GM19372 (cell line): ENCODE results near the gene SMYD4.
"Not testable (repeated sequence)": the region's sequence is repeated elsewhere in the genome, so short reads cannot be mapped to it uniquely, and the experiment has no call there.

Experiments used
- ATAC-seq: cut with Tn5 transposase; IDR thresholded peaks from one replicate; pipeline ENCODE4 v1.9.1; 2021; ENCODE audit warnings: mild to moderate bottlenecking, low read depth, moderate library complexity; ENCODE audit not compliant: unreplicated experiment

Gene SMYD4

DNA sequence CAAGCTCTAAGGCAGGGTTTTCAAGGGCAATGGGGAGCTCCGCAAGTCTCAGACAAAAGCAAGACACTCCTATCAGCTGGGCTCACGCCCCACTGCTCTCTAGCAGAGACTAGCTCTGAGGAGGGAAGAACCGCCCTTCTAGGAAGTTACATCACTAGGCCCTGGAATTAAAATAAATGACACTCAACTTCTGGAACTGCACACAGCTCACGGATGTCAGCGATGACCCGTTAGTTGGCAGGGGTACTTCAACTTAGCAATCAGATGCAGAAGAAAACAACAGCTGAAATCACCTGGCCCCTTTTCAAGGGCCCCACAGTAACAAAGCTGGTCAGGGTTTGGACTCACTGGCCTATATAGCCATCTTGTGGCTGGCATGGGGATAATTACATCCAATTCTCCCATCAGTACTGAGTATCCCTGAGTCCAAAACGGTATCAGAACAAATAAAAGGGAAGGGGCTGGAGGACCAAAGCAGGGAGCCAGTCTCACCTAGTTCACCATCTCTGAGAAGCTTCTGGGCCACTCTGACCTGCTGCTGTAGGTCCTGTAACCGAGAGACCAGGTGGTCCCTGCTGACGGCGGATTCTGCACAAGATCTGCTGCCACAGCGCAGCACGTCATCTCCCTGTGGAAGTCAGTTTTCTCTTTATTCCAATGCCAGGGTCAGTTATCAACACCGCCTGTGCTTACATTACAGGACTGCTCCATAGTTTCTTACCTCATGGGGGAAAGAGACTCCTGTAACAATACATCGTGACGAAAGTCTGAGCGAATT is 45.7 kb downstream of the SMYD4 start:
- ATAC-seq = no peak

DNA sequence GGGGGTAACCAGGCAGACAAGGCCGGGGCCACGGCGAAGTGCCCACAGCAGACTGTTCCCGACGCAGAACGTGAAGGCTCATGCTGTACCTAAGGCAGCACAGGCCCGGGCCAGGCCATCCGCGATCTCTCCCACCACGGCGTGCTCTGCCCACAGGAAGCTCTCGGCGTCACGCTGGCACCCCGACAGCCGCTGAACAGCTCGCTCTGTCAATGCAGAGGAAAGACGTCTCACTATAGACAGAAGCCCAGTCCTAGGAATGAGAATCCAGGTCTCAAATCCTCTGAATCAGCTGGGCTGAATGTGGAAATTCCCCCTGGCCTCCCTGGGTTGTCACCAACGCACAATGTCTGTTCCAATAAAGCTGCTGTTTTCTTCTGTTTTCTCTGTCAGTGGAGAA is 46.4 kb downstream of the SMYD4 start:
- no peak for ATAC-seq

DNA sequence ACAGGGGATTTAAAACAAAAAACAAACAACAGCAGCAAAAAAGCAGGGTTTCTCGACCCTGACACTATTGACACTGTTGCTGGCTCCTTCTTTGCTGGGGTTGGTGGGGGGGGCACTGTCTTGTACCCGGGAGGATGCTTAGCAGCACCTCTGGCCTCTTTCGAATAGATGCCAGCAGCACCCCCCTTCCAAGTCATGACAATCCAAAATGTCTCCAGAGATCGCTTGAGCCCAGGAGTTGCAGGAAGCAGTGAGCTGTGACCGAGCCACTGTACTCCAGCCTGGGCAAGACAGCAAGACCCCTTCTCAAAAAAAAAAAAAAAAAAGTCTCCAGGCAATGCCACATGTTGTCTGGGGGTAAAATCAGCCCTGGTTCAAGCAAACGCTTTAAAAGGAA is 47.5 kb downstream of the SMYD4 start:
- ATAC-seq = no peak

DNA sequence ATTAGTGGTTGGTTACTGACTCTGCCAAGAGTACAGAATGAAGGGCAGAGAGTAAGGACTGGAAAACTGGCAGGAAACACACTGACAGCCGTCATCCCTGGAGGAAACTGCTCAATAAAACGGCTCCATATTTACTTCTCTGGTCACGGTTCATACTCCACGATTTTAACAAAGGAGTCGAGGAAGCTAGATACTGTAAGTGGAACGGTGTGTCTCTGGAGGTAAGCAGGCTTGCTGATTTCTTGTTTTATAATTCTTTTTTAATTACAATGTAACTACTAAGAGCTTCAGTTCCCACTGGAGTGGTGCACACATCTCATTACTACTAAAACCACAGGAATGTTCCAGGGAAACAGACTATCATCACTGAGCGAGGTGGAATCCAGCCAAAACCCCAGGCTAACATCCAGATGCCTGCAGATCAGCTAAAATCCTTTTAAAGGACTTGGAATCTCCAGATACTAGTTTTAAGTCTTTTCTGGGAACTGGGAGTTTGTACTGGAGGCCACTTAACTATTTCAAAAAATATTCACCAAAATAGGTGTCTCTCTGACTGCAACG is 50.1 kb downstream of the SMYD4 start:
- no peak for ATAC-seq

DNA sequence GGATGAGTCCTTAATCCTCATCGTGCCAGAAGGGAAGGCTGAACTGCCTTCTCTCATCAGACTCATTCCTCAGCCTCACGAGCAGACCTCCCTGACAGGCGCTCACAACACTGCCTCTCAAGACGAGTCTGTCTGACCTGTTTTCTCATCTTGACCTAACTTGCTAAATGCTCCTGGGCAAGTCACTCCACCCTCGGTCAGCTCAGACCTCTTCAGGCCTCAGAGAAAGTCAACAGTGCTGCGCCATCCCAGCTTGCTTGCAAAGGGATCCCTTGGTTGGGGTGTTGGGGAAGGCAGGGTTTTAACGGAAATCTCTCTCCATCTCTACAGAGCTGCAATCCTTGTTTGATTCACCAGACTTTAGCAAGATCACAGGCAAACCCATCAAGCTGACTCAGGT is 52.8 kb downstream of the SMYD4 start:
- no peak for ATAC-seq

DNA sequence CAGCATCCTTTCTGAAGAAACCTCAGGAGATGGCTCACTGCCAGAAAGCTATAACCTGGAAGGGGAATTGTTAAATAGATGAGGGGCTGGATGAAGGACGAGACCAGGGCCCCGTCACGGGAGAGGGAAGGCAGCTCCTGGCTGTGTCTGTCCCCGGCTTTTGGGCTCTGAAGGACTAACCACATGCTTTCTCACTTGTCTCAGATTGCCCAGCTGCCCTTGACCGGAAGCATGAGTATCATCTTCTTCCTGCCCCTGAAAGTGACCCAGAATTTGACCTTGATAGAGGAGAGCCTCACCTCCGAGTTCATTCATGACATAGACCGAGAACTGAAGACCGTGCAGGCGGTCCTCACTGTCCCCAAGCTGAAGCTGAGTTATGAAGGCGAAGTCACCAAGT is 53.4 kb downstream of the SMYD4 start:
- ATAC-seq = no peak

DNA sequence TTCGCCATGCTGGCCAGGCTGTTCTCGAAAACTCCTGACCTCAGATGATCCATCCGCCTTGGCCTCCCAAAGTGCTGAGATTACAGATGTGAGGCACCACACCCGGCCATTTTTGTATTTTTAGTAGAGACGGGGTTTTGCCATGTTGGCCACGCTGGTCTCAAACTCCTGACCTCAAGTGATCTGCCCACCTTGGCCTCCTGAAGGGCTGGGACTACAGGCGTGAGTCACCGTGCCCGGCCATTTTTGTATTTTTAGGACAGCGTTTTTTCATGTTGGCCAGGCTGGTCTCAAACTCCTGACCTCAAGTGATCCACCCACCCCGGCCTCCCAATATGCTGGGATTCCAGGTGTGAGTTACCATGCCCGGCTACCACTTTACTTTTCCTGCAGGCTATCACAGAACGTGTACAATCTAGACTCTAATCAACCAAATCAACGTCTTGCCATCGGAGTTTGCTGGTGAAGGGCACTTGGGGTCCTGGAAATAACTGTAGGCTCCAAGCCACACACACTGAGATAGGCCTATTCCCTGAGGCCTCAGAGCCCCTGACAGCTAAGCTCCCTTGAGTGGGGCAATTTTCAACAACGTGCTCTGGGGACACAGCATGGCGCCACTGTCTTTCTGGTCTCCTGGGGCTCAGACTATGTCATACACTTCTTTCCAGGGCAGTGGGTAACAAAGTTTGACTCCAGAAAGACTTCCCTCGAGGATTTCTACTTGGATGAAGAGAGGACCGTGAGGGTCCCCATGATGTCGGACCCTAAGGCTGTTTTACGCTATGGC is 55.1 kb downstream of the SMYD4 start:
- no peak for ATAC-seq

DNA sequence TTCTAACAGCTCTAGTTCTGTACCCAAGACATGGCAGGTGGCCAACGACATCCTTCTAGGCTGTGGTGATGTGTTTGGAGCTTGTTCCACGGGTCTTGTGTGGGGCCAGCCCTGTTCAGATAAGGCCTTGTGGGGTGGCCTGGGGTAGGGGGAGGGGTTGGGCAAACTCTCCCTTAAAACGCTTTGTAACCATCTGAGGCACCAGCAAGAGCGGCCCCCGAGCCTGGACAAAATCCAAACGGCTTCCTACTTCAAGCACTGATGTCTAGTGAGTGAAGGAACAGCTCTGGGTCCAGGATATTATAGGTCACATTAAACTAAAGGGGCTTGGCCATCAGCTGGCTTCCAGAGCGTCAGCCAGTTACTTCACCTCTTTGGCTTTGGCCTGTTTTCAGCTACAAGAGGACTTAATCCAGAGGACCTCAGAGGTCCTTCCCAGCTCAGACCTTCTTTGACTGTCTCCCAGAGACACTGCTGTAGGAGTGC is 56.0 kb downstream of the SMYD4 start:
- ATAC-seq = no peak

DNA sequence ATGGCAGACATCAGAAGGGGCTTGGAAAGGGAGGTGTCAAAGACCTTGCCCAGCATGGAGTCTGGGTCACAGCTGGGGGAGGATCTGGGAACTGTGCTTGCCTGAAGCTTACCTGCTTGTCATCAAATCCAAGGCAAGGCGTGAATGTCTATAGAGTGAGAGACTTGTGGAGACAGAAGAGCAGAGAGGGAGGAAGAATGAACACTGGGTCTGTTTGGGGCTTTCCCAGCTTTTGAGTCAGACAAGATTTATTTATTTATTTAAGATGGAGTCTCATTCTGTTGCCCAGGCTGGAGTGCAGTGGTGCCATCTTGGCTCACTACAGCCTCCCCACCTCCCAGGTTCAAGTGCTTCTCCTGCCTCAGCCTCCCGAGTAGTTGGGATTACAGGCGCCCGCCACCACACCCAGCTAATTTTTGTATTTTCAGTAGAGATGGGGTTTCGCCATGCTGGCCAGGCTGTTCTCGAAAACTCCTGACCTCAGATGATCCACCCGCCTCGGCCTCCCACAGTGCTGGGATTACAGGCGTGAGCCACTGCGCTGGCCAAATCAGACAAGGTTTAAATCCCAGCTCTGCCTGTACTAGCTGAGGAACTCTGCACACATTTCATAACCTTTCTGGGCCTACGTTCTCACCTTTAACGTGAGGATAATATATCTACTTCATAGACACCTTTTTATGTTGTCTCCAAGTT is 56.6 kb downstream of the SMYD4 start:
- not testable (repeated sequence) for ATAC-seq

DNA sequence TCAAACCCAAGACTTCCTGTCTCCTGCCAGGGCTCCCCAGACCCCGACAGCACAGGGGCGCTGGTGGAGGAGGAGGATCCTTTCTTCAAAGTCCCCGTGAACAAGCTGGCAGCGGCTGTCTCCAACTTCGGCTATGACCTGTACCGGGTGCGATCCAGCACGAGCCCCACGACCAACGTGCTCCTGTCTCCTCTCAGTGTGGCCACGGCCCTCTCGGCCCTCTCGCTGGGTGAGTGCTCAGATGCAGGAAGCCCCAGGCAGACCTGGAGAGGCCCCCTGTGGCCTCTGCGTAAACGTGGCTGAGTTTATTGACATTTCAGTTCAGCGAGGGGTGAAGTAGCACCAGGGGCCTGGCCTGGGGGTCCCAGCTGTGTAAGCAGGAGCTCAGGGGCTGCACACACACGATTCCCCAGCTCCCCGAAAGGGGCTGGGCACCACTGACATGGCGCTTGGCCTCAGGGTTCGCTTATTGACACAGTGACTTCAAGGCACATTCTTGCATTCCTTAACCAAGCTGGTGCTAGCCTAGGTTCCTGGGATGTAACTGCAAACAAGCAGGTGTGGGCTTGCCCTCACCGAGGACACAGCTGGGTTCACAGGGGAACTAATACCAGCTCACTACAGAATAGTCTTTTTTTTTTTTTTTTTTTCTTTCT is 59.8 kb downstream of the SMYD4 start:
- ATAC-seq = no peak

DNA sequence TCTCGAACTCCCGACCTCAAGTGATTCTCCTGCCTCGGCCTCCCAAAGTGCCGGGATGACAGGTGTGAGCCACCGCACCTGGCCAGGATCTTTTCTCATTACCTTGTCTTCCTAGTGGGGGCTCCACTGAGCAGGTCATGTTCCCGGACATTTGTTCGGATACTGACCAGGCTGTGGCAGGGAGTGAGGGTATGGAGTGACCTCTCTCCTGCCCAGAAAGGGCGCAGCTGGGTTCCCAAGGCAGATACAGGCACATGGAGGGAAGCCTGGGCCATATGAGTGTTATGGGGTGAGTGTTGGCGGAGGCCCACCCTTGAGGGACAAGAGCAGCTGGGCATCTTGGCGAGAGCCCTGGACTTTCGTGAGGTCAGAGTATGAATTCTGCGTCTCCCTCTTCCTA is 62.3 kb downstream of the SMYD4 start:
- ATAC-seq = no peak

DNA sequence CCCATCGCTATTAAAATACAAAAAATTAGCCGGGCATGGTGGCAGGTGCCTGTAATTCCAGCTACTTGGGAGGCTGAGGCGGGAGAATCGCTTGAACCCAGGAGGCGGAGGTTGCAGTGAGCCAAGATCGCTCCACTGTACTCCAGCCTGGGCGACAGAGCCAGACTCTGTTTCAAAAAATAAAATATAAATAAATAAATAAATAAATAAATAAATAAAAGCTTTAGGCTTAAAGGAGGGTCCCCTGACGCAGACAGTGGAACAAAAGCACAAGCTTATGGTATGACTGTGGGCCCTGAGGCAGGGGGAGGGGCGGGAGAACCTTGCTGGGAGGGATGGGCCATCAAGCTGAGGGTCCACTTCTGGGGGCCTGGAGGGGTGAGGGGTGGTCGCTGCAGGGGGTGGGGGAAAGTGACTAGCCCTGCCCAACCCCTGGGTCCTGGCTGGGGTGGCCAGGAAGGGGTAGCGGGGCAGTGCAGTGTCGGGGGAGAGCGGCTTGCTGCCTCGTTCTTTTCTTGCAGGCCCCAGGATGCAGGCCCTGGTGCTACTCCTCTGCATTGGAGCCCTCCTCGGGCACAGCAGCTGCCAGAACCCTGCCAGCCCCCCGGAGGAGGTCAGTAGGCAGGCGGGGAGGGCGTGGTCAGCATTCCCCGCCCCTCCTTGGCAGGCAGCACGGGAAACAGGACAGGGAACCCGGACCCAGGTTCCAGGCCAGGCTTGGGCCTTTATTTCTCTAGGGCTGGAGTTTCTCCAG is 63.1 kb downstream of the SMYD4 start:
- ATAC-seq = no peak

DNA sequence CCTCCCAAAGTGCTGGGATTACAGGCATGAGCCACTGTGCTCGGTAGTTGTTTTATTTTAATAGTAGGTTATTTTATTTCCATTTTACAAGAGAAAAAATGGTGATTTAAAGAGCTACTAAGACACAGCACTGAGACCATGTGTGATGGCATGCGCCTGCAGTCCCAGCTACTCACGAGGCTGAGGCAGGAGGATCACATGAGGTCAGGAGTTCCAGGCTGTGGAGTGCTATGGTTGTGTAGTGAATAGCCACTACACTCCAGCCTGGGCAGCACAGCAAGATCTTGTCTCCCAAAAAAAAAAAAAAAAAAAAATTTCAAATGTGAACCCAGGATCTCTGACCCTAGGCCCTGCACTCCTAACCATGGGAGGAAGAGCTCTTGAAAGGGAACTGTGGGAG is 64.1 kb downstream of the SMYD4 start:
- no peak for ATAC-seq

DNA sequence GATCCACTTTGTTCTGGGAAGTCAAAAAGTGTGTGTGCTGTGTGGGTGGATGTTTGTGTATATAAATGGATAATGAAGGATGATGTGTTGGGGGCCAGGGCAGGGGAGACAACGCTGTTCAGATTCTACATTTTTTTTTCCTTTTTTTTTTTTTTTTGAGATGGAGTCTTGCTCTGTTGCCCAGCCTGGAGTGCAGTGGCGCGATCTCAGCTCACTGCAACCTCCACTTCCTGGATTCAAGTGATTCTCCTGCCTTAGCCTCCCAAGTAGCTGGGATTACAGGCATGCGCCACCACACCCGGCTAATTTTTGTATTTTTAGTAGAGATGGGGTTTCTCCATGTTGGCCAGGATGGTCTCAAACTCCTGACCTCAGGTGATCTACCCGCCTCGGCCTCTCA is 65.0 kb downstream of the SMYD4 start:
- ATAC-seq = not testable (repeated sequence)

DNA sequence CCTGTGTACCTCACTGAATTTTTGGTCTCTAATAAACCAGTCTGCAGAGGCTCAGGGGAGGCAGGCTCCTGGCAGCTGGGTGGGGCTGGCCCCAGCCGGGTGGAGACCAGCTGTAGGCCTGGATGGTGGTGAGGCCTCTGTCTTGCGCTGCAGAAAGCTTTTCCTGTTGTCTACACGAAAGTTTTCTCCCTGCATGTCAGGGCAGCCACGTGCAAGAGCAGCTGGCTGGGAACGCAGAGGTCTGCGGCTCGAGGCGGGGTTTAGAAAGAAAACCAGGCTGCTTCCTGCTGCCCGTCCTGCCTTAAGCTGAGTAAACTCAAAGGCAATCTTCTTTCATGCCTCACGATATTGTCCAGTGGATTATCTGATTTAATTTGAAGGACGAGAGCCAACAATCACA is 65.4 kb downstream of the SMYD4 start:
- no peak for ATAC-seq

DNA sequence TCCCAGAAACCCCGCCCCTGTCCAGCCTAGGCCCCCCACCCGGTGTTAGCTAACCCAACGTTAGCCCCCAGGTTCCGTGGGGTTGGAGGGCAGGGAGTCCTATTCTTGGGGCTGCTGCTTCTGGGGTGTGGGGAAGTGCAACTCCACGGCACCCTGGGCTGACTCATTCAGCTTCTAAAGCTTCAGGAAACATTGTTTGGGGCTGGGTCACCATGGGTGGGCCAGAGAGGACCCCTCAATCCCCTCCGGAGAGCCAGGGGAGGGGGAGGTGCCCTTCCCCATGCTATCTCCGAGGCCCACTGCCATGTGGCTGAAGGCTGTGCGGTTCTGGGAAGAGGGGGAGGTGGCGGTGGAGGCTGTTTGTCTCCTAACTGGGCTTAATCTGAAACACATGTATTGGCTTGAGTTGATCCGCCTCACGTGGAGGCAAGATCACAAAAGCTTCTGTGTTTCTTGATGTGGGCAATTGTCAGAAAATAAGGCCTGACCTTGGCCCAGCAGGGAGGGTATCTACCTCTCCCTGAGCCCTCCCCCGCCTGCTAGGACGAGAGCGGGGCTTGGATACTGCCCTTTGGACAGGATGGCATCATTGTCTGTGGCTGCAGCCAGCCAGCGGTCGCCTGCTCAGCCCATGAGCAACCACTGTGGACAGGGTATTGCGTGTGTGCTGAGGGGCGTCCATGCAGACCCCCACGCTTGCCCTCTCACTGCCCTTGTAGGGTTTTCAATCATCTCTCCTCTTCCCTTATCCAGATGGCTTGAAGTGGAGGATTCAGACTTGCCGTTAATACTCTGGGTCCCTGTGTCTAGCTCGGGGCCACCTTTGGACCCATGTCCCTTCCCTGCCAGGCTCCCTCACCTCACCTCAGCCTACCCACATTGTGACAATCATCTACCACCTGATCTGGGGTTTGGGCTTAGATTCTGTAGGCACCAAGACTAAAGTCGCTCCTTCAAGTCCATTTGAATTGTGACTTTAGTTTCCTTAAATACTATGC is 66.5 kb downstream of the SMYD4 start:
- no peak for ATAC-seq

DNA sequence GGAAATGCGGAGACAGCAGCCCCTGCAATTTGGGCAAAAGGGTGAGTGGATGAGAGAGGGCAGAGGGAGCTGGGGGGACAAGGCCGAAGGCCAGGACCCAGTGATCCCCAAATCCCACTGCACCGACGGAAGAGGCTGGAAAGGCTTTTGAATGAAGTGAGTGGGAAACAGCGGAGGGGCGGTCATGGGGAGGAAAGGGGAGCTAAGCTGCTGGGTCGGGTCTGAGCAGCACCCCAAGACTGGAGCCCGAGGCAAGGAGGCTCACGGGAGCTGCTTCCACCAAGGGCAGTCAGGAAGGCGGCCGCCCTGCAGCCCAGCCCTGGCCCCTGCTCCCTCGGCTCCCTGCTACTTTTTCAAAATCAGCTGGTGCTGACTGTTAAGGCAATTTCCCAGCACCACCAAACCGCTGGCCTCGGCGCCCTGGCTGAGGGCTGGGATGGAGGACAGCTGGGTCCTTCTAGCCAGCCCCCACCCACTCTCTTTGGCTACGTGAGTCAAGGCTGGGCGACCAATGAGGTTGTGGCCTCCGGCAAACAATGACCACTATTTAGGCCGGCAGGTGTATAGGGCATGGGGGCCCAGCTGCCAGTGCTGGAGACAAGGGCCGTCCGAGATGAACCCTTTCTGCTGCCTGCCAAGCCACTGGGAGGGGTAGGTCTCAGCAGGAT is 67.3 kb downstream of the SMYD4 start:
- no peak for ATAC-seq

DNA sequence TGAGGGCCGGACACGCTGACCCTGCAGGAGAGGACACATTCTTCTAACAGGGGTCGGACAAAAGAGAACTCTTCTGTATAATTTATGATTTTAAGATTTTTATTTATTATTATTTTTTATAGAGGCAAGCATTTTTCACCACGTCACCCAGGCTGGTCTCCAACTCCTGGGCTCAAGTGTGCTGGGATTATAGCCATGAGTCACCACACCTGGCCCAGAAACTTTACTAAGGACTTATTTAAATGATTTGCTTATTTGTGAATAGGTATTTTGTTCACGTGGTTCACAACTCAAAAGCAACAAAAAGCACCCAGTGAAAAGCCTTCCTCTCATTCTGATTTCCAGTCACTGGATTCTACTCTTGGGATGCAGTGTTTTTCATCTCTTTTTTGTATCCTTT is 70.2 kb downstream of the SMYD4 start:
- ATAC-seq = no peak
